DMS 273 (cell line): ENCODE data around the gene IFT172.
"Not testable (repeated sequence)": the region's sequence is repeated elsewhere in the genome, so short reads cannot be mapped to it uniquely, and the experiment has no call there.

ENCODE experiments used
- DNase-seq: peaks from one replicate; lab custom pipeline; 2025; ENCODE audit not compliant: unreplicated experiment; lab: John Stamatoyannopoulos, UW

IFT172 gene

GRCh38 chr2:27489498-27490397, at the start of gene IFT172:
Gene IFT172, minus strand, starts transcription at chr2:27489743. Its CDS starts 90 bp downstream, at chr2:27489653.
- DNase-seq, result peak; percentile 99

GRCh38 chr2:27538839-27539450, 49.4 kb upstream of the IFT172 start:
- not testable (repeated sequence) for DNase-seq

- DNase-seq, result no peak
Measured at GRCh38 chr2:27537287-27537686, 47.7 kb upstream of the IFT172 start.

DNA sequence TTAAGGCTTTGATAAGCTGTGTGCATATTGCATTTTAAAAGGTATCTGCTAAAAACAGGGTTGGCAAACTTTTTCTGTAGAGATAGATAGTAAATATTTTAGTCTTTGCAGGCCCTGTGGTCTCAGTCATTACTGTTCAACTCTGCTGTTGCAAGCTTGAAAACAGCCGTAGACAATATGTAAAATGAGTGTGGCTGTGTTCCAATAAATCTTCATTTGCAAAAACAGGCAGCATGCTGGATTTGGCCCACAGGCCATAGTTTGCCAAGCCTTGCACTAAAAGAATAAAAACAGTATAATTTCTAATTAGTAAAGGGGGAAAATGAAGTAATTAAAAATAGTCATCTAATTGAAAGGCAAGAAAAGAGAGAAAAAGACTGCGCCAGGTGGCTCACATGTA, 42.4 kb upstream of the IFT172 start:
- peak; percentile 20 for DNase-seq

DNA sequence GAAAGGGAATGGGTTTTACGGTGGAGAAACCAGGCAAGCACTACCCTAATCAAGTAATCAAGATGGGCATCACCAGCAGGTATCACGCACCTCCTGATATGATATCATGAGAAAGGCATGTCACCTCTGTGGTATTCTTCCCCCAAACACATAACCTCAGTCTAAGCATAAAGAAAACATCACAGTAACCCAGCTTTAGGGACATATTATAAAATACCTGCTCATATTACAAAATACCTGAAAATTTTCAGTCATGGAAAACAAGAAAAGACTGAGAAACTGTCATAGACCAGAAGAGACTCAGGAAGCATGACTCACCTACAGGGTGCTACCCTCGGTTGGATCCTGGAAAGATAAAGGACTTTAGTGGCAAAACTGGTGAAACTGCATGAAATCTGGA, 37.6 kb upstream of the IFT172 start:
- no peak for DNase-seq

GRCh38 chr2:27522400-27522945, 32.9 kb upstream of the IFT172 start:
- no peak for DNase-seq

- no peak for DNase-seq
Measured at GRCh38 chr2:27520316-27520715, 30.8 kb upstream of the IFT172 start.

- DNase-seq, result no peak
Measured at GRCh38 chr2:27518782-27519113, 29.2 kb upstream of the IFT172 start.

- DNase-seq, result no peak
Measured at GRCh38 chr2:27518113-27518781, 28.7 kb upstream of the IFT172 start.

GRCh38 chr2:27509326-27509725, 19.8 kb upstream of the IFT172 start:
- DNase-seq, result peak; percentile 68

- no peak for DNase-seq
Measured at GRCh38 chr2:27507293-27507692, 17.8 kb upstream of the IFT172 start.

DNA sequence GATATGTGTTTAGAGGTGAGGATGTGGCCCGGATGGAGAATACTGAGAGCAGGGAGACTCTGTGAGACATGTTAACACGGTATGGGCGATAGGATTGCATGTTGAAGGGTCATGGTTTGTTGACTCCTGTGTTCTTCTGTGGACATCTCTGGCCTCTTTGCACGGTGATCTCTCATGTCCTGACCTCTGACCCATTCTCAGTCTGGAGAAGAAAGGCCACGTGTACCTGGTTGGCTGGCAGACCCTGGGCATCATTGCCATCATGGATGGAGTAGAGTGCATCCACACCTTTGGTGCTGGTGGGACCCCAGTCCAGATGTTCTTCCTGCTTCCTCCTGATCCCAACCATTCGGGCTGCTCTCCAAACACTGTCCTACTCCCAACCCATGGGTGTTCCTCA, 17.0 kb upstream of the IFT172 start:
- no peak for DNase-seq

- no peak for DNase-seq
Measured at GRCh38 chr2:27502142-27502541, 12.6 kb upstream of the IFT172 start.

DNA sequence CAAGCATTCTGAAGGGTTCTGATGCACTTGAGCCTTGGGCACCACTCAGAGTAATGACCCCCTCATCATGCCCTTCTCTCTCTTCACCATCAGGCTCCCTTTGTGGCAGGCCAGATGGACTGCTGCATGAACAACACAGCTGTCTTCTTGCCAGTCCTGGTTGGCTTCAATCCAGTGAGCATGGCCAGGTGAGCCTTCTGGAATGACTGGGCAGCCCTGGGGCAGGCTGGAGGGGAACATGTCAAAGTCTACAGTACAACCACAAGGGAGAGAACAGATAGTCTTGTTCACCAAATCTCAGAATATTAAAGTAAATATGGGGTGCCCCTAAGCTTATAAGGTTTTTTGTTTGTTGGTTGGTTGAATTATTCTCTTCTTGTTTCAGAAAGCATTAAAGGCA, 11.5 kb upstream of the IFT172 start:
- DNase-seq, result peak; percentile 80

GRCh38 chr2:27498975-27499374, 9.4 kb upstream of the IFT172 start:
- DNase-seq, result no peak

DNA sequence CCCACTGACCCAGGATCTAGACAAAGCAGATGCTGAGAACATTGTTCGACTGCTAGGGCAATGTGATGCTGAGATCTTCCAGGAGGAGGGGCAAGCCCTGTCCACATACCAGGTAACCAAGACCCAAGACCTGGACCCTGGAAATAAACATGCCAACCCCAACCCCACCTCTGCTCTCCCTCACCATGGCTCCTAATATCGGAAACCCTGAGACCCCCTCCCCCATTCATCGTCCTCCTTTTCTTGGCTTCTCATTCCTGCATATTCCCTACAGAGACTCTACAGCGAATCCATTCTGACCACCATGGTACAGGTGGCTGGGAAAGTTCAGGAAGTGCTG, 7.7 kb upstream of the IFT172 start:
- no peak for DNase-seq

GRCh38 chr2:27496357-27497287, 7.1 kb upstream of the IFT172 start, which contains the start of gene GCKR:
Gene GCKR, plus strand, starts transcription at chr2:27496839. Its CDS starts 66 bp downstream, at chr2:27496905.
- no peak for DNase-seq

DNA sequence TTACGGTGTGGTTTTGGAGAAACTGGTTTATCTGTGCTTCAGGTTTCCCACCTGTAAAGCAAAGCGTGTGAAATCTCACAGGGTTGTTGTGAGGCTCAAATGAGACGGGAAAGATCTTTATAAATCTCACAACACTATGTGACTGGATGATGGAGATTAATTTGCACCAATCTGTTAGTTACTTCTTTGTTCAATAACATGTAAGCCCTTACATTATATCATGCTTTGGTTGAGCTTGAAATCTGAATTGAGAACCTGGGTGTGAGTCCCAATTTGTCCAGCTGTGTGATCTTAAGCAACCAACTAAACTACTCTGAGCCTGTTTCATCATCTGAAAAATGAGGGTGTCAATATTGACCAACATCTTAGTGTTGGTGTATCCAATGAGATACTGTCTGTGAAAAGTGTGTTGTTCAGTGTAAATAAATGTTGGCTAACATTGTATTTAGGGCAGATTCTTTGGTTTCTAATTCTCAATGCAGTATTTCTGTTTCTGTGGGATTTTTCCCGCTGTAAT, 6.4 kb upstream of the IFT172 start:
- no peak for DNase-seq

DNA sequence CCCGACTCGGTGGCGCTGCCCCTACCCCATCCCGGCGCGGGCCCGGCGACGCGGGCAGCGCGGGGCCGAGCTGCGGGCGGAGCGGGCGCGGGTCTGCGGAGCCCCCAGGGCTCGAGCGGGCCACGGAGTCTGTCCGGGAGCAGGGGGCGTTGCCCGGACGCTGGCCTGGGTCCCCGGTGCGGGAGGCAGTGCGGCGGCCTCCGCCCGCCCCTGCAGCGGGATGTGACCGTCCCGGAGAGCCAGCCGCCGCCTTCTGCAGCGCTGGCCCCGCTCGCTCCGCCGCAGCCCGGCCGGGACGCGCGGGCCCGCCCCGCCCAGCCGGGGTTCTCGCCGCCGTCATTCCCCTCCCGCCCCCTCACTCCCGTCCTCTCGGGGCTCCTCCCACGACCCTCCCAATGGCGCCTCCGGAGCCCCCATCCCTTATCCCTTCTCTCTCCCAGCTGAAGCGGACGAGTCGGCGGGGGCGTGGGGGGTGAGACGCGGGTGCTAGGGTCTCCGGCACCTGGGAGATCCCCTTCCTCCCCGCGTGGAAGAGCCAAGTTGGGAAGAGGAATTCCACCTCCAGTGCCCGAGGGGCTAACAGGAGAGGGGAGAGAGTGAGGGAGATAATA, 5.5 kb upstream of the IFT172 start, which contains the start of gene FNDC4:
TSS of gene FNDC4 (minus strand) at position 257 of the 611 bp plus-strand sequence. CDS start 521 bp downstream, outside the sequence.
- peak; percentile 56 for DNase-seq
